Erythroblast (primary cell): ENCODE measurements around the gene UBE2Q1.

Source experiments
- GATA1 ChIP-seq: IDR thresholded peaks from 2 replicates; pipeline ENCODE4 v1.6.1; 2011; ENCODE audit warnings: low read depth, mild to moderate bottlenecking, control low read depth, low read length, moderate library complexity
- POLR2A ChIP-seq: IDR thresholded peaks from 2 replicates; pipeline ENCODE4 v1.6.1; 2011; ENCODE audit warnings: mild to moderate bottlenecking, low read length

DNA sequence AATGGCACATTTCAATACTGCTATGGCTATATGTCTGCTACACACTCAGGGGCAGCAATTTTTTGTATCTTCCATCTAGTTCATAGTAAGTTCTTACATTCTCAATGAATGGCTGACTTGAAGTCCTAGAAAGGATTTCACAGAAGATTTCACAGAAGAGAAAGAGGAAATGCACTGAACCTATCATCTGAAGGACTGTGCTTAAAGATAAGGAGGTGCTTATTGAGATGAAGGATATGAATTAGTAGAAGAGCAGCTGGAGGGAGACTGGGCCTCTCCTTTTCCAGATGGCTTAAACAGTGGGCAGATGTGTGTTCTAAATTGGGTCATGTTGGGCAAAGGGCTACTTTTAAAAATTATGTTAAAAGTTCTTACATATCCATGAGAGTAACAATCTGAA lies 34.9 kb upstream of the UBE2Q1 start:
- TF ChIP-seq POLR2A (no peak), GATA1 (no peak)
